Dedifferentiated amniotic fluid mesenchymal stem cell (primary cell): Measurements from ENCODE around the gene SPPL2B.

ENCODE experiments used
- DNase-seq: peaks from one replicate; pipeline ENCODE4 v3.0.0-alpha.2; 2016; ENCODE audit errors: extremely low spot score

The SPPL2B gene

DNA sequence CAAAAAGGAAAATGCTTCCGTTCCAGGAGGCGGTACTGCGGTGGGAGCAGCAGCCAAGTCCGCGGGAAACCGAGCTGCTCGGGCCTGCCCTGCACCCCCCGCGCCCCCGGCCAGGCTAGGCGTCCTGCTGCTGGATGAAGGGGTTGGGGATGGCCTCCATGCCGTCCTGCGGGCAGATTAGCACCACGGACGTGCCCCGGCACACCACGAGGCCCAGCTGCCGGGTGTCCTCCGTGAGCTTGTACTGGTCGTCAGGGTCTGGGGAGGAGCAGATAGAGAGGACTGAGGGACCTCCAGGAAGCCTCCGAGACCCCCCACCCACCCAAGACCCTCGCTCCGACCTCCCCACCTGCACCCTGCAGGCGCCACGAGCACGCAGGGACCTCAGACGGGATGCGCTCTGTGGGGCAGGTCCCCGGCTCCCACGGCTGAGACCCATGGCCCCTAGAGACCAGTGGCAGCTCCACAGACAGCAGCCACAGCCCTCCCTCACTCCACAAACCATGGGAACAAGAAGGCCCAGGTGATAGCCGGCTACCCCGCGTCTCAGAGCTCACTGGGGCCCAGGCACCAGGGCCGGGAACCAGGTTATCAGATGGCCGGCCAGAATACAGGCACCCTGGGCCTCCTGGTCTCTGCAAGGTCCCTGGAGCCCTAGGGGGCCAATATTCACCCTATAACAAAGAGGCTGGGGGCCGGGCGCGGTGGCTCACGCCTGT lies 6.8 kb upstream of the SPPL2B start:
- no peak for DNase-seq

- no peak for DNase-seq
These were observed 4.8 kb upstream of the SPPL2B start for GRCh38 chr19:2323707-2324106.

- no peak for DNase-seq
These were observed 4.1 kb upstream of the SPPL2B start for GRCh38 chr19:2324220-2324948.

- DNase-seq, result no peak
These were observed 3.0 kb upstream of the SPPL2B start for GRCh38 chr19:2325281-2326046.

- no peak for DNase-seq
These were observed 1.7 kb upstream of the SPPL2B start for GRCh38 chr19:2326699-2327360.

DNA sequence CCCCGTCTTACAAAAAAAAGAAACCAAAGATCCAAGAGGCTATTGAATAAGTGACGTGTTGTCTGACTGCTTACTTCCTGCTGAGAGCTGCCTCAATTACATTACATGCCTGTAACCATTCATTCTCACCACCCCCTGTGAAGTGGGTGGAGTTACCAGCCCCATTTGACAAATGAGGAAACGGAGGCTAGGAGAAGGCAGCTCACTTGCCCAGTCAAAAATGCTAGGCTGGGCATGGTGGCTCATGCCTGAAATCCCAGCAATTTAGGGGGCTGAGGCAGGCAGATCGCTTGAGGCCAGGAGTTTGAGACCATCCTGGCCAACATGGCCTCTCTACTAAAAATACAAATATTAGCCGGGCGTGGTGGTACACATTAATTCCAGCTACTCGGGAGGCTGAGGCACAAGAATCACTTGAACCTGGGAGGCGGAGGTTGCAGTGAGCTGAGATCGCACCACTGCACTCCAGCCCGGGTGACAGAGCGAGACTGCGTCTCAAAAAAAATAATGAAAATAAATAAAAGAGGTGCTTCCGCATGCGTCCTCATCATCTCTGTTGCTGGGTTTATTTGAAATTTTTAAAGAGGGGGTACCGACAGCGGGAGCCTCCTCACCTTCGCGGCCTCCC lies 597 bp upstream of the SPPL2B start:
- peak; percentile 62 for DNase-seq

GRCh38 chr19:2329149-2329478 lies 630 bp downstream of the SPPL2B start:
- DNase-seq, result no peak

- DNase-seq, result no peak
These were observed 1.0 kb downstream of the SPPL2B start for GRCh38 chr19:2329501-2329916.

- no peak for DNase-seq
These were observed 1.8 kb downstream of the SPPL2B start for GRCh38 chr19:2330255-2330631.

DNA sequence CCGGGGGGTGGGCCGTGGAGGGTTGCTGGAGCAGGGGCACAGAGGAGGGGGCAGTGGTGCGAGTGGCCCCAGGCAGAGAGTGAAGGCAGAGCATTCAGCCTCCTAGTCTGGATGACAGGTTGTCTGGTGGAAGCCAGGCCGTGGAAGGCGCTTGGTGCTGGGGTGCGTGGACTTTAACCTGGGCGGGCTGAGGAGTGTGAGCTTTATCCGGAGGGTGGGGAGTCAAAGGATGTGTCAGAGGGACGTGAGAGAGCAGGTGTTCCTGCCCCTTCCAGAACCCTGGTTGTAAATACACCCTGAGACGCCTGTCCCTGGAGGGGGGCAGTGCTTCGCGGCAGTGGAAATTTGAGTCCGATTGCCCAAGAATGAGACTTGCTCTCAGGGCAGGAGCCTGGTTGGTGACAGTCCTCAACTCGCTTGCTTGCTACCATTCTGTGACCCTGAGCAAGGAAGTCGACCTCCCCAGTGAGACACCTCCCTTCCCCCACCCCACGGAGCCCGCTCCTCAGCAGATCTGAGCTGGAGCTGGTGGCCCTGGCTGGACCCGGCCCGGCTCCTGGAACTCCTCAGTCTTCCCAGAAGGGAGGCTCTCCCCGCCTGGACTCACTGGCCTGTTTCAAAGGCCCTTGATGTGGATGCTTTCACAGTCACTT lies 2.3 kb downstream of the SPPL2B start:
- no peak for DNase-seq

DNA sequence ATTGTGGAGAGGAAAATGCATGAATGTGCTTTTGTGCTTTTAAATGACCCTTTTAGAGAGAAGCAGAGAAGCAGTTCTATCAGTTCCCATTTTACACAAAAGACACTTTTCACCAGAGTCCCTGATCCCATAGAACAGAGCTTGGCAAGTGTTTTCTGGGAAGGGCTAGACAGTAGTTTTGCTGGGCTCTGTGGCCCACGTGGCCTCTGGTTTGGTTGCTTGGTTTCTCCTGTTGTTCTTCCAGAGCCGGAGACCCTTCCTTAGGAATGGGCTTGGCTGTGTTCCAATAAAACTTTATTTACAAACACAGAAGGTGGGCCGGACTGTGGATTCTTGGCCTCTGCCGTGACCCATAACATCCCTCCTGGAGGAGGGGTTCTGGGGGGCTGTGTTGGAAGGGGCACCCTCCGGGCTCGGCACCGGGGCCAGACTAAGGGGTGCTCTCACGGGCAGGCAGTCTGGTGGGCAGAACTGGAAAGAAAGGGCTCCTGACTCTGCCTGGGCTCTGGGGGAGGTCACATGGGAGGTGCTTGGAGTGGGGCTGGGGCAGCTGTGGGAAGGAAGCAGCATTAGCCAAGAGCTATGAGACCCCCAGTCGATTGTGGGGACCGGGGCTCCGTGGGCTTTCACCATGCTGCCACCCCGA lies 3.2 kb downstream of the SPPL2B start:
- no peak for DNase-seq

GRCh38 chr19:2332341-2333026 lies 4.0 kb downstream of the SPPL2B start:
- no peak for DNase-seq

GRCh38 chr19:2333027-2333806 lies 4.7 kb downstream of the SPPL2B start:
- no peak for DNase-seq

- DNase-seq, result no peak
These were observed 5.3 kb downstream of the SPPL2B start for GRCh38 chr19:2333807-2334211.

DNA sequence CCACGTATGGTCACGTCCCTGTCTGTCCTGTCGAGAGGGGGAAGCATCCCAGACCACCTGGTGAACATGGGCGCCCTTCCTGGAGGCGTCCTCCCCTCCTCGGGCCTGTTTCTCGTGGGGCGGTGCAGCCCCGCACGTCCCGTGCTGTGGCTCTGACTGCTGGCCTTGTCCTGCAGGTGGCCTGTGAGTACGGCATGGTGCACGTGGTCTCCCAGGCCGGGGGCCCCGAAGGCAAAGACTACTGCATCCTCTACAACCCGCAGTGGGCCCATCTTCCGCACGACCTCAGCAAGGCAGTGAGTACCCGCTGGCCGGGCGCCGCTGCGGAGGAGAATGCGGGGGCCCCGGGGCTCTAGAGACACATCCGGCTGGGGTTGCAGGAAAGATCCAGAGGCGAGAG lies 5.9 kb downstream of the SPPL2B start:
- DNase-seq, result no peak

DNA sequence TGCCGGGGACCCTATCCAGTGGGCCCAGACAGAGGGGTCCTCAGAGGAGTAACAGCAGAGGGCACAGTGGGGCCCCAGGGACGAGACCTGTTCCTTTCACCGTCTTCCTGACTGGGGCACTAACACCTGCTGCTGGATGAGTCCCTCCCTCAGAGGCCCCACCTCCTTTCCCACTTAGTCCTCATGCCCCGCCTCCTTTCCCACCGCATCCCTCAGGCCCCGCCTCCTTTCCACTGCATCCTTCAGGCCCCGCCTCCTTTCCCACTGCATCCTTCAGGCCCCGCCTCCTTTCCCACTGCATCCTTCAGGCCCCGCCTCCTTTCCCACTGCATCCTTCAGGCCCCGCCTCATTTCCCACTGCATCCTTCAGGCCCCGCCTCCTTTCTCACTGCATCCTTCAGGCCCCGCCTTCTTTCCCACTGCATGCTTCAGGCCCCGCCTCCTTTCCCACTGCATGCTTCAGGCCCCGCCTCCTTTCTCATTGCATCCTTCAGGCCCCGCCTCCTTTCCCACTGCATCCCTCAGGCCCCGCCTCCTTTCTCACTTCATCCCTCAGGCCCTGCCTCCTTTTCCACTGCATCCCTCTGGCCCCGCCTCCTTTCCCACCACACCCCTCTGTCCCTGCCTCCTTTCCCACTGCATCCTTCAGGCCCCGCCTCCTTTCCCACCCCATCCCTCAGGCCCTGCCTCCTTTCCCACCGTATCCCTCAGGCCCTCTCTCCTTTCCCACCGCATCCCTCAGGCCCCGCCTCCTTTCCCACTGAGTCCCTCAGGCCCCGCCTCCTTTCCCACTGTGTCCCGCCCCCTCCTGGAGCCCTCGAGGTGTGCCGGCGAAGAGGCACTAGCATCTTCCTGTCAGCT lies 6.7 kb downstream of the SPPL2B start:
- DNase-seq, result no peak

GRCh38 chr19:2335848-2336247 lies 7.4 kb downstream of the SPPL2B start:
- no peak for DNase-seq

GRCh38 chr19:2336528-2337328 lies 8.2 kb downstream of the SPPL2B start:
- DNase-seq, result no peak
